Prostate gland (tissue), 2 donors: Measurements from ENCODE around the gene FUT8.

Experiments used
- POLR2A ChIP-seq: fragments of 450-650 bp; IDR thresholded peaks from one replicate; pipeline ENCODE4 v1.6.1; 2016; ENCODE audit warnings: antibody characterized with exemption, mild to moderate bottlenecking
- POLR2AphosphoS5 ChIP-seq: sonication (generic); formaldehyde crosslinking; IDR thresholded peaks from one replicate; pipeline ENCODE4 v1.6.1; 2017; ENCODE audit warnings: antibody characterized with exemption
- TF ChIP-seq, protein P1 (sequence below), 4 experiments: fragments of 200-600 bp in 2 of 4; fragments of 450-650 bp in 2 of 4; sonication (generic) in 2 of 4; IDR thresholded peaks; 1 replicate in 3 of 4; 2 replicates in 1 of 4; pipeline ENCODE4 v1.5.1; 2016 to 2019; ENCODE audit warnings: antibody characterized with exemption in 4 of 4, mild to moderate bottlenecking in 2 of 4, moderate library complexity in 2 of 4

DNA sequence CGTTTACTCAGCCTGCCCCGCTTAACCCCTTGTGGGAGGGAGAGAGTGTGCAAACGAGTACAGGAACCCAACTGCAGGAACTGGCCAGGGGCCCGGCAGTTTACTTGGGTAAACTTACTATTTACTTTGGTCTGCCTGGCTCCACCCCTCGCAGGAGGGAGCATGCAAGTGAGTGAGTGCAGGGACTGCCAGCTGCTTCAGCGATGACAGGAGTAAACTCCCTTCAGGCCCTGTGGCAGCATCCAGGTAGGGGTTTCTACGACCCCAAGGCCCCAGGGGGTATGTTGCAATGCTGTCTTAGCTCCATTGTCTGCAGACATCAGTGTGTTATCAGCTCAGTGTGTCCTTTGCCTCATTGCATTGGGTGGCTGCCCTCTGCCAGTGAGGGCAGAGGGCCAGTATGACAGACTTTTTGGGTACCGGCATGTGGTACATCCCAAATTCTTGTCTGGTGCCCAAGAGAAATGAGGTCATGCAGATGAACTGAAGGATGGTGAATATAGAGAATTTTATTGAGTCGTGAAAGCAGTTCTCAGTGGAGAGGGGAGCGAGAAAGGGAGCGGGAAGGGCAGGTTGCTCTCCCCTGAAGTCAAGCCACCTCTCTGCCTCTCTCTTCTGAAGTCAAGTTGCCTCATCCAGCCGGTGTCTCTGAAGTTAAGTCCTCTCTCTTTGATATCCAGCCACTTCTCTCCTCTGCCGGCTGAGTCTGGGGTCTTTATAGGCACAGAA lies 181.8 kb downstream of the FUT8 start:
- TF ChIP-seq, protein P1, sequence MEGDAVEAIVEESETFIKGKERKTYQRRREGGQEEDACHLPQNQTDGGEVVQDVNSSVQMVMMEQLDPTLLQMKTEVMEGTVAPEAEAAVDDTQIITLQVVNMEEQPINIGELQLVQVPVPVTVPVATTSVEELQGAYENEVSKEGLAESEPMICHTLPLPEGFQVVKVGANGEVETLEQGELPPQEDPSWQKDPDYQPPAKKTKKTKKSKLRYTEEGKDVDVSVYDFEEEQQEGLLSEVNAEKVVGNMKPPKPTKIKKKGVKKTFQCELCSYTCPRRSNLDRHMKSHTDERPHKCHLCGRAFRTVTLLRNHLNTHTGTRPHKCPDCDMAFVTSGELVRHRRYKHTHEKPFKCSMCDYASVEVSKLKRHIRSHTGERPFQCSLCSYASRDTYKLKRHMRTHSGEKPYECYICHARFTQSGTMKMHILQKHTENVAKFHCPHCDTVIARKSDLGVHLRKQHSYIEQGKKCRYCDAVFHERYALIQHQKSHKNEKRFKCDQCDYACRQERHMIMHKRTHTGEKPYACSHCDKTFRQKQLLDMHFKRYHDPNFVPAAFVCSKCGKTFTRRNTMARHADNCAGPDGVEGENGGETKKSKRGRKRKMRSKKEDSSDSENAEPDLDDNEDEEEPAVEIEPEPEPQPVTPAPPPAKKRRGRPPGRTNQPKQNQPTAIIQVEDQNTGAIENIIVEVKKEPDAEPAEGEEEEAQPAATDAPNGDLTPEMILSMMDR (IDR thresholded peaks at IDR 0.05): no peak
- no peak for TF ChIP-seq POLR2A
- no peak for TF ChIP-seq POLR2AphosphoS5
